IMR-90 (cell line): ENCODE measurements around the gene P4HA3. TPM values are rescaled to one million over a fixed set of nuclear protein-coding genes. Genes with fewer than 3 reads are reported as not detected.

Experiments
- ATAC-seq: fragments of 200-7000 bp; cut with Tn5 transposase; 2 replicates; pipeline ENCODE4 v1.9.1; 2020; ENCODE audit warnings: low read depth, mild to moderate bottlenecking, moderate library complexity
- BruUV-seq: library from RNA; stranded (reverse); fragments of 400-500 nt; replicated peaks from 2 replicates; lab custom pipeline; 2021; lab: Mats Ljungman, UMichigan
- CTCF ChIA-PET: fragments of 300-600 bp; formaldehyde crosslinking; extraction: SDS; loops from one replicate; lab custom pipeline; 2021; ENCODE audit warnings: antibody characterized with exemption; lab: Yijun Ruan, JAX
- POLR2A ChIA-PET: fragments of 300-600 bp; sonication (Branson Sonifier 250); formaldehyde crosslinking; loops from one replicate; lab custom pipeline; 2022; ENCODE audit warnings: antibody characterized with exemption; ENCODE audit not compliant: unreplicated experiment; lab: Charles Lee
- DNase-seq: peaks from one replicate; pipeline ENCODE4 v3.0.0; 2013
- H2AFZ ChIP-seq: replicated peaks from 2 replicates; pipeline ENCODE3; 2013; ENCODE audit warnings: low read length, mild to moderate bottlenecking; ENCODE audit not compliant: poor library complexity
- H2AK5ac ChIP-seq: 2 replicates; pipeline ENCODE4 v1.6.1; 2013; ENCODE audit warnings: low read depth, low read length, inconsistent platforms
- H2AK9ac ChIP-seq: replicated peaks from 2 replicates; pipeline ENCODE3; 2013; ENCODE audit warnings: mild to moderate bottlenecking, low read depth, low read length, moderate library complexity; ENCODE audit not compliant: poor library complexity
- H2BK120ac ChIP-seq: 2 replicates; pipeline ENCODE4 v1.6.1; 2013; ENCODE audit warnings: low read depth, low read length, inconsistent platforms
- H2BK15ac ChIP-seq: 3 replicates; pipeline ENCODE4 v1.6.1; 2013; ENCODE audit warnings: low read depth, low read length, inconsistent platforms
- H2BK20ac ChIP-seq: 2 replicates; pipeline ENCODE4 v1.6.1; 2013; ENCODE audit warnings: low read depth, mild to moderate bottlenecking, inconsistent platforms, low read length, moderate library complexity
- H2BK5ac ChIP-seq: 2 replicates; pipeline ENCODE4 v1.6.1; 2013; ENCODE audit warnings: mild to moderate bottlenecking, low read depth, low read length, inconsistent platforms; ENCODE audit not compliant: poor library complexity, severe bottlenecking
- H3K14ac ChIP-seq: replicated peaks from 2 replicates; pipeline ENCODE4 v1.6.1; 2013; ENCODE audit warnings: low read depth, low read length, inconsistent platforms
- H3K18ac ChIP-seq: 2 replicates; pipeline ENCODE4 v1.6.1; 2013; ENCODE audit warnings: low read depth, low read length, control low read depth
- H3K23ac ChIP-seq: 2 replicates; pipeline ENCODE4 v1.6.1; 2013; ENCODE audit warnings: low read depth, low read length, inconsistent platforms
- H3K27ac ChIP-seq: 2 replicates; pipeline ENCODE4 v1.5.1; 2013; ENCODE audit warnings: mild to moderate bottlenecking, control low read depth, low read length; ENCODE audit not compliant: insufficient read depth
- H3K27me3 ChIP-seq: 2 replicates; pipeline ENCODE4 v1.6.1; 2013; ENCODE audit warnings: low read length; ENCODE audit not compliant: control insufficient read depth, insufficient read depth
- H3K36me3 ChIP-seq: 2 replicates; pipeline ENCODE4 v1.6.1; 2013; ENCODE audit warnings: low read length, mixed read lengths; ENCODE audit not compliant: control insufficient read depth, insufficient read depth
- H3K4ac ChIP-seq: 2 replicates; pipeline ENCODE4 v1.6.1; 2013; ENCODE audit warnings: low read depth, low read length, inconsistent platforms
- H3K4me1 ChIP-seq: 2 replicates; pipeline ENCODE4 v1.6.1; 2013; ENCODE audit warnings: low read length, mixed read lengths; ENCODE audit not compliant: control insufficient read depth, insufficient read depth
- H3K4me2 ChIP-seq: 2 replicates; pipeline ENCODE4 v1.6.1; 2013; ENCODE audit warnings: low read depth, mild to moderate bottlenecking, control low read depth, low read length, moderate library complexity
- H3K4me3 ChIP-seq: 2 replicates; pipeline ENCODE4 v1.5.1; 2013; ENCODE audit warnings: low read depth, mild to moderate bottlenecking, control low read depth, low read length, moderate library complexity; ENCODE audit not compliant: insufficient read depth
- H3K56ac ChIP-seq: 2 replicates; pipeline ENCODE4 v1.6.1; 2013; ENCODE audit warnings: low read length, inconsistent platforms; ENCODE audit not compliant: insufficient read depth; ENCODE audit errors: extremely low read depth
- H3K79me1 ChIP-seq, 2 experiments: 2 replicates each; pipeline ENCODE4 v1.6.1; 2013; ENCODE audit warnings: low read length in 2 of 2, inconsistent platforms in 1 of 2, low read depth in 1 of 2
- H3K9ac ChIP-seq: 2 replicates; pipeline ENCODE4 v1.6.1; 2013; ENCODE audit warnings: low read depth, low read length, control low read depth
- H3K9me1 ChIP-seq: 2 replicates; pipeline ENCODE4 v1.6.1; 2013; ENCODE audit warnings: low read length, inconsistent platforms; ENCODE audit not compliant: insufficient read depth
- H3K9me3 ChIP-seq: 2 replicates; pipeline ENCODE4 v1.6.1; 2013; ENCODE audit warnings: low read length; ENCODE audit not compliant: control insufficient read depth, insufficient read depth
- H4K20me1 ChIP-seq: 2 replicates; pipeline ENCODE4 v1.6.1; 2013; ENCODE audit warnings: low read length, inconsistent platforms; ENCODE audit not compliant: insufficient read depth
- H4K5ac ChIP-seq: 2 replicates; pipeline ENCODE4 v1.6.1; 2013; ENCODE audit warnings: mild to moderate bottlenecking, low read depth, low read length, control low read depth
- H4K8ac ChIP-seq, 2 experiments: 2 replicates each; pipeline ENCODE4 v1.6.1; 2013; ENCODE audit warnings: low read depth in 2 of 2, low read length in 2 of 2, control low read depth in 1 of 2, inconsistent platforms in 1 of 2
- H4K91ac ChIP-seq: 2 replicates; pipeline ENCODE4 v1.6.1; 2013; ENCODE audit warnings: low read depth, low read length, inconsistent platforms; ENCODE audit not compliant: insufficient read depth
- BHLHE40 ChIP-seq: fragments of 150-350 bp; IDR thresholded peaks from 2 replicates; pipeline ENCODE4 v1.6.1; 2016; ENCODE audit warnings: mild to moderate bottlenecking, low read depth, low read length
- CHD1 ChIP-seq: IDR thresholded peaks from 2 replicates; pipeline ENCODE4 v1.6.1; 2012; ENCODE audit warnings: low read depth, low read length, improper control_type of control experiment
- CTCF ChIP-seq: conservative IDR thresholded peaks from 2 replicates; pipeline ENCODE4 v1.5.1; 2012; ENCODE audit warnings: mild to moderate bottlenecking, low read depth, low read length, improper control_type of control experiment
- ELK1 ChIP-seq: fragments of 150-350 bp; IDR thresholded peaks from 2 replicates; pipeline ENCODE4 v1.6.1; 2016; ENCODE audit warnings: low read depth, mild to moderate bottlenecking, low read length, moderate library complexity, borderline replicate concordance
- FOS ChIP-seq: fragments of 150-350 bp; IDR thresholded peaks from 2 replicates; pipeline ENCODE4 v1.6.1; 2016; ENCODE audit warnings: low read depth, low read length
- MAFK ChIP-seq: IDR thresholded peaks from 2 replicates; pipeline ENCODE4 v1.6.1; 2012; ENCODE audit warnings: low read depth, low read length, improper control_type of control experiment
- MAZ ChIP-seq: IDR thresholded peaks from 2 replicates; pipeline ENCODE4 v1.6.1; 2012; ENCODE audit warnings: low read depth, mild to moderate bottlenecking, low read length, improper control_type of control experiment, moderate library complexity, borderline replicate concordance
- NFE2L2 ChIP-seq: fragments of 150-350 bp; IDR thresholded peaks from 2 replicates; pipeline ENCODE4 v1.6.1; 2016; ENCODE audit warnings: low read depth, mild to moderate bottlenecking, low read length
- POLR2A ChIP-seq: IDR thresholded peaks from 2 replicates; pipeline ENCODE4 v1.6.1; 2012; ENCODE audit warnings: mild to moderate bottlenecking, low read depth, low read length
- RCOR1 ChIP-seq: IDR thresholded peaks from 2 replicates; pipeline ENCODE4 v1.6.1; 2012; ENCODE audit warnings: mild to moderate bottlenecking, low read length, improper control_type of control experiment; ENCODE audit not compliant: insufficient replicate concordance
- RFX5 ChIP-seq: IDR thresholded peaks from 2 replicates; pipeline ENCODE4 v1.8.0; 2012; ENCODE audit warnings: low read depth, mild to moderate bottlenecking, low read length, moderate library complexity
- WGBS, 2 experiments: methylation state at CpG; one replicate each; pipeline versions ENCODE4 v1.1.5 to v1.1.7; 2013; ENCODE audit warnings: missing lambda C conversion rate in 2 of 2; ENCODE audit not compliant: insufficient read length in 1 of 2; ENCODE audit errors: extremely low coverage in 2 of 2; 5-methylcytosine and 5-hydroxymethylcytosine counted together
- dilution Hi-C: fragments of 300-500 bp; cut with HindIII; formaldehyde crosslinking; loops from one replicate; pipeline ENCODE4 v1.14.3; 2018; ENCODE audit warnings: low sequenced_read_pairs; ENCODE audit not compliant: unreplicated experiment
- in situ Hi-C: fragments of 300-500 bp; cut with MboI; formaldehyde crosslinking; loops from 3 replicates; pipeline ENCODE4 v1.14.3; 2019; ENCODE audit warnings: low sequenced_read_pairs, inconsistent platforms, mixed read lengths
- intact Hi-C: fragments of 100-400 bp; cut with micrococcal nuclease; formaldehyde crosslinking; loops from 2 replicates; pipeline ENCODE4 v1.10.0; 2022
- polyA plus RNA-seq, 3 experiments: library from polyadenylated mRNA; depleted of rRNA; stranded (reverse); fragments of >200 nt; gene quantifications; 2 replicates each; pipeline ENCODE4 v1.2.3, GENCODE V29; 2012; ENCODE audit warnings: low replicate concordance in 1 of 3
- total RNA-seq: library from RNA; depleted of rRNA; stranded (reverse); fragments of >200 nt; gene quantifications from 2 replicates; pipeline ENCODE4 v1.2.3, GENCODE V29; 2012

Gene P4HA3
- total and polyA plus RNA-seq, 2 of the 4 experiments (the other 2 are of a cell fraction): 2.9 to 5.7 TPM

GRCh38 chr11:74276581-74276980 is 34.9 kb downstream of the P4HA3 start:
- dilution Hi-C loops: no loop called here
- WGBS, 2 experiments: no CpG with 5 or more reads among the region's 2 CpGs
- in situ Hi-C loops: no loop called here

More at GRCh38 chr11:74276581-74276980, 34.9 kb downstream of the P4HA3 start:
- Histone ChIP-seq H3K27ac (peak overlapping the region; percentile 54), H3K14ac (peak overlapping the region; percentile 62), H3K36me3 (peaks cover 10% of the 10 kb centered on the region), H2BK20ac (peak overlapping the region; percentile 99), H3K9me1 (peaks cover 24% of the 10 kb centered on the region), H3K56ac (no peak overlapping the region), H2BK120ac (peak overlapping the region; percentile 98), H3K4me1 (peaks cover 23% of the 10 kb centered on the region), H3K4me2 (no peak overlapping the region), H2BK15ac (peak overlapping the region; percentile 93; the same call in 2 of the 3 replicates), H2AK9ac (no peak overlapping the region), H3K18ac (peak overlapping the region; percentile 98), H3K4ac (peak overlapping the region; percentile 96), H4K8ac (peak overlapping the region; percentile 64 to 81), H4K91ac (peak overlapping the region; percentile 71), H3K23ac (peak overlapping the region; percentile 62; the same call in 1 of the 2 replicates), H3K9ac (no peak overlapping the region), H3K27me3 (no peaks in the 10 kb centered on the region), H3K9me3 (no peaks in the 10 kb centered on the region), H2BK5ac (peak overlapping the region; percentile 95), H3K79me1 (peaks cover 0 to 7% of the 10 kb centered on the region in 2 experiments; a peak in 1 of 4 replicates), H3K4me3 (no peak overlapping the region), H2AFZ (no peak overlapping the region), H2AK5ac (peak overlapping the region; percentile 72), H4K20me1 (no peaks in the 10 kb centered on the region), H4K5ac (peak overlapping the region; percentile 99)
- BruUV-seq: no TSS peak
- ChIA-PET CTCF (no interaction called here), POLR2A (interaction anchor here (0.6 kb wide), 1 partner anchor 819 kb away, joined by 3 read pairs; no protein-coding TSS in a partner anchor)
- DNase-seq: peak; percentile 76
- intact Hi-C loops: loop anchor here (5.0 kb wide), 1 partner anchor 41 kb away; no protein-coding TSS in a partner anchor
- no peak for TF ChIP-seq BHLHE40
- no peak for TF ChIP-seq POLR2A
- no peak for TF ChIP-seq MAZ
- no peak for TF ChIP-seq CTCF
- TF ChIP-seq CHD1: no peak
- TF ChIP-seq MAFK: peak; percentile 71
- TF ChIP-seq RCOR1: no peak
- TF ChIP-seq NFE2L2: peak; percentile 52; the same call in 1 of the 2 replicates
- no peak for TF ChIP-seq RFX5
- 0 out of 2 replicates have a peak, but pooled peaks have one; percentile 15 for TF ChIP-seq FOS
- no peak for TF ChIP-seq ELK1
- ATAC-seq: peak; percentile 13; the same call in 1 of the 2 replicates
